Coronary artery (tissue), 2 donors: ENCODE results near the gene RAB26.
A peak's percentile ranks its signal among the peaks of the same experiment; 100 is the strongest.

ENCODE experiments used
- DNase-seq: peaks from one replicate; pipeline ENCODE4 v3.0.0-alpha.2; 2017; ENCODE audit warnings: low spot score
- H3K27ac ChIP-seq, 2 donors: fragments of 200-600 bp; sonication (generic); one replicate each; pipeline ENCODE4 v1.5.1; 2016 to 2019
- H3K4me3 ChIP-seq: fragments of 200-600 bp; sonication (generic); 2 replicates; pipeline ENCODE4 v1.5.1; 2016; ENCODE audit warnings: mild to moderate bottlenecking, moderate library complexity
- TF ChIP-seq, protein P1 (sequence below): fragments of 200-600 bp; sonication (generic); IDR thresholded peaks from one replicate; pipeline ENCODE4 v1.5.1; 2019; ENCODE audit warnings: antibody characterized with exemption

RAB26 gene

GRCh38 chr16:2156849-2157224, 8.4 kb downstream of the RAB26 start:
- TF ChIP-seq, protein P1, sequence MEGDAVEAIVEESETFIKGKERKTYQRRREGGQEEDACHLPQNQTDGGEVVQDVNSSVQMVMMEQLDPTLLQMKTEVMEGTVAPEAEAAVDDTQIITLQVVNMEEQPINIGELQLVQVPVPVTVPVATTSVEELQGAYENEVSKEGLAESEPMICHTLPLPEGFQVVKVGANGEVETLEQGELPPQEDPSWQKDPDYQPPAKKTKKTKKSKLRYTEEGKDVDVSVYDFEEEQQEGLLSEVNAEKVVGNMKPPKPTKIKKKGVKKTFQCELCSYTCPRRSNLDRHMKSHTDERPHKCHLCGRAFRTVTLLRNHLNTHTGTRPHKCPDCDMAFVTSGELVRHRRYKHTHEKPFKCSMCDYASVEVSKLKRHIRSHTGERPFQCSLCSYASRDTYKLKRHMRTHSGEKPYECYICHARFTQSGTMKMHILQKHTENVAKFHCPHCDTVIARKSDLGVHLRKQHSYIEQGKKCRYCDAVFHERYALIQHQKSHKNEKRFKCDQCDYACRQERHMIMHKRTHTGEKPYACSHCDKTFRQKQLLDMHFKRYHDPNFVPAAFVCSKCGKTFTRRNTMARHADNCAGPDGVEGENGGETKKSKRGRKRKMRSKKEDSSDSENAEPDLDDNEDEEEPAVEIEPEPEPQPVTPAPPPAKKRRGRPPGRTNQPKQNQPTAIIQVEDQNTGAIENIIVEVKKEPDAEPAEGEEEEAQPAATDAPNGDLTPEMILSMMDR = no peak
- DNase-seq = no peak
- Histone ChIP-seq H3K27ac (peak overlapping the region; percentile 70 to 96), H3K4me3 (peak overlapping the region; percentile 87)

DNA sequence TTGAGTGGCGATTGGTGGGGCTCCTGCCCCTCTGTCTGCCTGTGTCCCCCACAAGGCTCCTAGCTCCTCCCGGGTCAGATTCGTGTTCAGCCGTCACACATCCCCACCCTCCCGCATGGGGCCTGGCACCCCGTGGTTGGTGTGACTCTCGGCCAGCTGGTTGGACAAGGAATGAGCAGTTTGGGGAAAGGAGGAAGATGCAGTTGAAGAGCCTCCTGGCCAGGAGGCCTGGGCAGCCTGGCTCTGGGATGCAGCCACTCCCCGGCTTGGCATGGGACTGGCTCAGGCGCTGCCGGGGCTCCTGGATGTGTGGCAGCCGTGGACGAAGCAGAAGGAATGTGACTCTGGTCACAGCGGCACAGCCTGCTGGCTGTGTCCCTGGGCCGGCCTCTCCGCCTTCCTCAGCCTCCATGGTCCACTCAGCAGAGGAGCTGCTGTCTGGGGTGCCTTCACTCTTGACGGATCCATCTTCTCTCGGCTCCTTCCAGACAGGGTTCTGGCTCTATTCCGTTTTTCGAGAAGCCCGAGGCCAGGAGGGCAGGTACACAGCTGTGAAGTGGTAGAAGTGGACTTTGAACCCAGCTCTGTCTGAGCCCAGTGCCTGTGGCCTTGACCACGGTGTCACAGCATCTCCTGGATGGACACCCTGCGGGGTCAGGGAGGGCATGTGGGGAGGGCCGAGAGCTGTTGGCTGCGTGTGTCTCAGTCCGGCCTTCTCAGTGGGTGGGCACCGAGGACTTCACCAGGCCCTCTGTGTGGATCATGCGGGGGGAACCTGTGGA, 9.2 kb downstream of the RAB26 start:
- DNase-seq = no peak
- TF ChIP-seq, protein P1 = no peak
- H3K4me3 ChIP-seq = peak overlapping the region; percentile 87
- H3K27ac ChIP-seq = peak overlapping the region; percentile 70 to 96

DNA sequence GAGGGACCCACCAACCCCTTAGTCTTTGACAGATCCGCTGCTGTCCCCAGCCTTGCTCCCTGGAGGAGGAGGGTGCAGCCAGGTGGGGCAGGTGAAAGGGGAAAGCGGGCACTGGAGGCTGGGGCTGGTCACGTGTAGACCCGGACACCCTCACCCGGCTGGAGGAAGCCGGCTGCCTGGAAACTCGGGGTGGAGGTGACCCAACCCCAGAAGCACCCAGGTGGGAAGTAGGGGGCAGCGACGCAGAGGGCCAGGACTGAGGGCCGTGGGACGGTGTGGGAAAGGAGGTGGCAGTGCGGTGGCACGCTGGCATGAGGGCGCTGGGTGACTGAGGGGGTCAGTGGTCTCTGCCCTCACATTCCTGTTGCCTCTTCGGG, 9.8 kb downstream of the RAB26 start:
- H3K27ac ChIP-seq = peak overlapping the region; percentile 51 to 96

DNA sequence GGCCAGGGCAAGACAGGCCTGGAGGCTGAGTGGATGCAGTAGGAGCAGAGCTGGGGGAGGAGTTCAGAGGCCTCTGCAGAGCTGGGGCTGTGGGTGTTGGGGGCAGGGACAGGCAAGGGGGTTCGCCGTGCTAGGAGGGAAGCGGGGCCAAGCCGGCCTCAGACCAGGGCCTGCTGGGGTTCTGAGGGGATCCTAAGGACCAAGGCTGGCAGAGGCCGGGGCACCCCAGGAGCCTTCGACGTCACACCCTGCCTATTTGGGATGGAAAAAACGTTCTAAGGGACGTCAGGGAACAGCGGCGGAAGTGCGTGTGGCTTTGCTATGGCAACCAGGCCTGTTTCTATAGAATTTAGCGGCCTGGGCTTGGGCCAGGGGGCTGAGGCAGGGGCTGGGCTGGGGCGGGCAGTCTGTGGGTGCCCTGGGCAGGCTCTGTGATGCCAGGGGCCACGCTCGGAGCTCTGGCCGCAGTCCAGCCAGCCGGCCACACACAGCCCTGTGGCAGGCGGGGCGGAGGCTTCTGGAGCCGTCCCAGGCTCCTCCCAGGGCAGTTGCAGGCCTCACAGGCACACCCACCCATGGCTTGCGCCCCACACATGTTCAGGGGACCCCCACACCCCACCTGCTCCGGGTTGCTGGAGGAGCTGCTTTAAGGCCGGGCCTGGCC, 10.9 kb downstream of the RAB26 start:
- Histone ChIP-seq H3K27ac (peak overlapping the region; percentile 51 to 96), H3K4me3 (peak overlapping the region; percentile 62)
- peak; percentile 86 for DNase-seq
- TF ChIP-seq, protein P1 = no peak

More for the DNA sequence above, 9.8 kb downstream of the RAB26 start:
- TF ChIP-seq, protein P1 = no peak
- H3K4me3 ChIP-seq = no peak overlapping the region
- DNase-seq = no peak

- TF ChIP-seq, protein P1 = no peak
- no peak for DNase-seq
- H3K4me3 ChIP-seq = peak overlapping the region; percentile 62
- H3K27ac ChIP-seq = peak overlapping the region in 1 of 2 donors; percentile 96
Observed at GRCh38 chr16:2160915-2161551, 12.6 kb downstream of the RAB26 start.

GRCh38 chr16:2161911-2162310, 13.5 kb downstream of the RAB26 start:
- TF ChIP-seq, protein P1 = no peak
- no peak for DNase-seq
- Histone ChIP-seq H3K4me3 (no peak overlapping the region), H3K27ac (peak overlapping the region in 1 of 2 donors; percentile 96)
